ENCODE measurements around the gene GSG1L. TPM values are rescaled to one million over a fixed set of nuclear protein-coding genes. Genes with fewer than 3 reads are reported as not detected.
"Not testable (repeated sequence)": the region's sequence is repeated elsewhere in the genome, so short reads cannot be mapped to it uniquely, and the experiment has no call there.

The GSG1L gene
- total RNA-seq, 3 donors from 2014 or later, result not detected

GRCh38 chr16:27983244-27983643 lies 80.3 kb downstream of the GSG1L start:
- H3K27ac ChIP-seq, result no peak overlapping the region
- H3K27me3 ChIP-seq, result peaks cover 0 to 5% of the 10 kb centered on the region in 2 donors
- no peak for DNase-seq (ENCODE audit: low spot score in 2 of 2)
- TF ChIP-seq POLR2AphosphoS5 (IDR thresholded peaks at IDR 0.05) (no peak), POLR2A (IDR thresholded peaks at IDR 0.05) (no peak), CTCF (IDR thresholded peaks at IDR 0.05) (no peak)
- no peak overlapping the region for H3K4me3 ChIP-seq
- H3K36me3 ChIP-seq, result no peaks in the 10 kb centered on the region
- no peaks in the 10 kb centered on the region for H3K9me3 ChIP-seq
- intact Hi-C loops (cut with DNase I; ENCODE audit: low total_unique reads), result no loop called here
- H3K4me1 ChIP-seq, result no peaks in the 10 kb centered on the region

- Histone ChIP-seq H3K4me3 (no peak overlapping the region), H3K27ac (no peak overlapping the region), H3K9me3 (no peaks in the 10 kb centered on the region), H3K27me3 (peaks cover 0 to 5% of the 10 kb centered on the region in 2 donors), H3K36me3 (no peaks in the 10 kb centered on the region), H3K4me1 (no peaks in the 10 kb centered on the region)
- intact Hi-C loops (cut with DNase I; ENCODE audit: low total_unique reads), result no loop called here
- TF ChIP-seq POLR2A (IDR thresholded peaks at IDR 0.05) (no peak), CTCF (IDR thresholded peaks at IDR 0.05) (no peak), POLR2AphosphoS5 (IDR thresholded peaks at IDR 0.05) (no peak)
- no peak for DNase-seq (ENCODE audit: low spot score in 2 of 2)
Measured at GRCh38 chr16:27982184-27982583, 81.3 kb downstream of the GSG1L start.

- intact Hi-C loops (cut with DNase I; ENCODE audit: low total_unique reads), result no loop called here
- no peak overlapping the region for H3K4me3 ChIP-seq
- no peaks in the 10 kb centered on the region for H3K9me3 ChIP-seq
- no peaks in the 10 kb centered on the region for H3K4me1 ChIP-seq
- peaks cover 0 to 4% of the 10 kb centered on the region in 2 donors for H3K27me3 ChIP-seq
- H3K27ac ChIP-seq, result no peak overlapping the region
- TF ChIP-seq CTCF (IDR thresholded peaks at IDR 0.05), result no peak
- TF ChIP-seq POLR2AphosphoS5 (IDR thresholded peaks at IDR 0.05), result no peak
- TF ChIP-seq POLR2A (IDR thresholded peaks at IDR 0.05), result no peak
- DNase-seq (ENCODE audit: low spot score in 2 of 2), result no peak
- H3K36me3 ChIP-seq, result no peaks in the 10 kb centered on the region
Measured at GRCh38 chr16:27980919-27981700, 82.4 kb downstream of the GSG1L start.

- Histone ChIP-seq H3K4me1 (no peaks in the 10 kb centered on the region), H3K36me3 (no peaks in the 10 kb centered on the region), H3K27me3 (no peaks in the 10 kb centered on the region), H3K4me3 (no peak overlapping the region), H3K27ac (no peak overlapping the region), H3K9me3 (no peaks in the 10 kb centered on the region)
- TF ChIP-seq CTCF (IDR thresholded peaks at IDR 0.05) (no peak), POLR2A (IDR thresholded peaks at IDR 0.05) (no peak), POLR2AphosphoS5 (IDR thresholded peaks at IDR 0.05) (no peak)
- intact Hi-C loops (cut with DNase I; ENCODE audit: low total_unique reads), result no loop called here
- DNase-seq (ENCODE audit: low spot score in 2 of 2), result no peak
Measured at GRCh38 chr16:27980076-27980775, 83.3 kb downstream of the GSG1L start.

GRCh38 chr16:27979668-27980067 lies 83.8 kb downstream of the GSG1L start:
- H3K27ac ChIP-seq; H3K27me3 ChIP-seq; H3K4me1 ChIP-seq; H3K9me3 ChIP-seq; DNase-seq (ENCODE audit: low spot score in 2 of 2); intact Hi-C loops (cut with DNase I; ENCODE audit: low total_unique reads); H3K4me3 ChIP-seq; H3K36me3 ChIP-seq: not testable (repeated sequence)
